Adipose tissue (tissue), 3 donors: ENCODE data around the gene ZNF432. TPM values are rescaled to one million over a fixed set of nuclear protein-coding genes. Genes with fewer than 3 reads are reported as not detected.
A peak's percentile ranks its signal among the peaks of the same experiment; 100 is the strongest.
"Not testable (repeated sequence)": the region's sequence is repeated elsewhere in the genome, so short reads cannot be mapped to it uniquely, and the experiment has no call there.

Experiments used
- H3K27ac ChIP-seq: one replicate; pipeline ENCODE4 v1.5.1; 2013; ENCODE audit warnings: low read depth, low read length
- WGBS, 3 donors: extraction: QIAGEN DNeasy Blood & Tissue Kit; methylation state at CpG; one replicate each; pipeline ENCODE4 v1.1.7; 2013; 5-methylcytosine and 5-hydroxymethylcytosine counted together
- polyA plus RNA-seq, 3 donors: library from polyadenylated mRNA; stranded (reverse); fragments of 200-250 nt; gene quantifications; one replicate each; pipeline ENCODE4 v1.2.3, GENCODE V29; 2013
- donor health status: healthy with polysubstance abuse.
- donor health status: Bipolar disorder and iron deficiency.
- donor health status: healthy.

Gene ZNF432
- 1 to 10 TPM; 3.1 to 4.3 (median 3.3) TPM for polyA plus RNA-seq

- WGBS, 3 donors = 0% methylated on average over 60 of the region's 60 CpGs
- peak within 1 kb of the TSS; percentile 92 for H3K27ac ChIP-seq
These were observed at the start of gene ZNF432 for GRCh38 chr19:52048555-52049501. Gene ZNF432, minus strand, starts transcription at chr19:52048838. Its CDS starts 1,970 bp downstream, at chr19:52046868.

- not testable (repeated sequence) for H3K27ac ChIP-seq
- WGBS, 3 donors = 83 to 98% (median 85%) methylated on average over 3 of the region's 3 CpGs
These were observed 47.8 kb upstream of the ZNF432 start for GRCh38 chr19:52096416-52096815.

- H3K27ac ChIP-seq = no peak within 1 kb of the TSS
- WGBS, 3 donors = 0 to 2% (median 1%) methylated on average over 57 to 59 of the region's 59 CpGs
These were observed 46.8 kb upstream of the ZNF432 start, which contains the start of gene ZNF841 for GRCh38 chr19:52095172-52096014. Gene ZNF841, minus strand, starts transcription at chr19:52095765. Its CDS starts 10,964 bp downstream, at chr19:52084801.

- H3K27ac ChIP-seq = no peak overlapping the region
- WGBS, 3 donors = 5 to 15% (median 14%) methylated on average over 12 of the region's 12 CpGs
These were observed 46.0 kb upstream of the ZNF432 start for GRCh38 chr19:52094526-52095130.

GRCh38 chr19:52086481-52086880, 37.8 kb upstream of the ZNF432 start:
- no peak overlapping the region for H3K27ac ChIP-seq

- no peak overlapping the region for H3K27ac ChIP-seq
- WGBS, 3 donors = 94 to 99% (median 97%) methylated on average over 5 of the region's 5 CpGs
These were observed 21.9 kb upstream of the ZNF432 start for GRCh38 chr19:52070496-52070895.

- WGBS, 3 donors = 83 to 96% (median 84%) methylated on average over 2 of the region's 2 CpGs
- no peak overlapping the region for H3K27ac ChIP-seq
These were observed 21.0 kb upstream of the ZNF432 start for GRCh38 chr19:52069653-52070052.

GRCh38 chr19:52066258-52066863, 17.7 kb upstream of the ZNF432 start:
- WGBS, 3 donors = 97 to 98% (median 98%) methylated on average over 6 of the region's 6 CpGs

GRCh38 chr19:52065399-52065798, 16.8 kb upstream of the ZNF432 start:
- H3K27ac ChIP-seq = no peak overlapping the region
- WGBS, 3 donors = 96 to 99% (median 98%) methylated on average over 6 of the region's 6 CpGs

More at GRCh38 chr19:52066258-52066863, 17.7 kb upstream of the ZNF432 start:
- H3K27ac ChIP-seq = no peak overlapping the region

GRCh38 chr19:52056480-52056879, 7.8 kb upstream of the ZNF432 start:
- WGBS, 3 donors = 96 to 98% (median 97%) methylated on average over 3 of the region's 3 CpGs
- H3K27ac ChIP-seq = not testable (repeated sequence)

GRCh38 chr19:52051736-52052135, 3.1 kb upstream of the ZNF432 start:
- 40 to 98% (median 97%) methylated on average over 1 of the region's 1 CpG for WGBS, 3 donors
- H3K27ac ChIP-seq = not testable (repeated sequence)

GRCh38 chr19:52039169-52039568, 9.5 kb downstream of the ZNF432 start:
- no peak overlapping the region for H3K27ac ChIP-seq
- WGBS, 3 donors = 95 to 99% (median 98%) methylated on average over 4 of the region's 4 CpGs

- WGBS, 3 donors = 97 to 98% (median 98%) methylated on average over 12 of the region's 12 CpGs
- H3K27ac ChIP-seq = no peak overlapping the region
These were observed 14.4 kb downstream of the ZNF432 start for GRCh38 chr19:52034051-52034728.

GRCh38 chr19:52028780-52029123, 19.9 kb downstream of the ZNF432 start:
- H3K27ac ChIP-seq = no peak overlapping the region
- 16 to 18% (median 16%) methylated on average over 5 of the region's 5 CpGs for WGBS, 3 donors

- WGBS, 3 donors = 0% methylated on average over 53 of the region's 53 CpGs
- peak within 1 kb of the TSS; percentile 86 for H3K27ac ChIP-seq
These were observed 20.4 kb downstream of the ZNF432 start, which contains the start of gene ZNF614 for GRCh38 chr19:52028027-52028779. Gene ZNF614, minus strand, starts transcription at chr19:52028379. Its CDS starts 2,634 bp downstream, at chr19:52025745.

GRCh38 chr19:52026255-52026990, 22.2 kb downstream of the ZNF432 start:
- not testable (repeated sequence) for H3K27ac ChIP-seq
- 74 to 93% (median 89%) methylated on average over 15 of the region's 15 CpGs for WGBS, 3 donors
